ENCODE measurements around the gene ZNF785.

GRCh38 chr16:30601966-30602365 is 16.5 kb upstream of the ZNF785 start:
- no peak for TF ChIP-seq GATA2 (IDR thresholded peaks at IDR 0.05; ENCODE audit: low read depth, low read length)
- no peak for TF ChIP-seq GATA3 (IDR thresholded peaks at IDR 0.05; ENCODE audit: low read depth, low read length)

Data from SH-SY5Y (cell line).